GM19328 (cell line): ENCODE measurements around the gene BAD.
A peak's percentile ranks its signal among the peaks of the same experiment; 100 is the strongest.
"Not testable (repeated sequence)": the region's sequence is repeated elsewhere in the genome, so short reads cannot be mapped to it uniquely, and the experiment has no call there.

Source experiments
- ATAC-seq: cut with Tn5 transposase; IDR thresholded peaks from one replicate; pipeline ENCODE4 v1.9.1; 2021; ENCODE audit warnings: mild to moderate bottlenecking, moderate library complexity; ENCODE audit not compliant: unreplicated experiment

The BAD gene

GRCh38 chr11:64315667-64316526 lies 31.4 kb upstream of the BAD start:
- not testable (repeated sequence) for ATAC-seq

GRCh38 chr11:64314805-64315561 lies 30.5 kb upstream of the BAD start:
- ATAC-seq = no peak

- ATAC-seq = no peak
These were observed 29.8 kb upstream of the BAD start for GRCh38 chr11:64314146-64314804.

- no peak for ATAC-seq
These were observed 29.2 kb upstream of the BAD start for GRCh38 chr11:64313491-64314145.

DNA sequence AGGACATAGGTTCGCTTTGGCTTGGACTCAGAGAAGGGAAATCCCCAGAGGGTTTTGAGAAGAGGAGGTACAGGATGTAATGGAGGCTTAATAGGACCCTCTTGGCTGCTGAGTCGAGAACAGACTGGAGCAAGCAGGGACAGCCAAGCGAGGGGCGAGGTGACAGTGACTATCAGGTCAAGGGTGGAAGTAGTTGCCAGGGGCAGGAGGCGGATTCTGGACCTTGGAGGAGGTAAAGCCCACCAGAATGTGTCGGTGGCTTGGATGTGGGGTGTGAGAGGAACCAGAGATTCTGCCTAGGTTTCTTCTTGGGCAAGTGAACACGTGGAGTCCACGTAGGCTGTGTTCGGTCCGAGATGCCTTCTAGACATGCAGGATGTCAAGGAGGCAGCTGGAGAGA lies 28.5 kb upstream of the BAD start:
- ATAC-seq = no peak

DNA sequence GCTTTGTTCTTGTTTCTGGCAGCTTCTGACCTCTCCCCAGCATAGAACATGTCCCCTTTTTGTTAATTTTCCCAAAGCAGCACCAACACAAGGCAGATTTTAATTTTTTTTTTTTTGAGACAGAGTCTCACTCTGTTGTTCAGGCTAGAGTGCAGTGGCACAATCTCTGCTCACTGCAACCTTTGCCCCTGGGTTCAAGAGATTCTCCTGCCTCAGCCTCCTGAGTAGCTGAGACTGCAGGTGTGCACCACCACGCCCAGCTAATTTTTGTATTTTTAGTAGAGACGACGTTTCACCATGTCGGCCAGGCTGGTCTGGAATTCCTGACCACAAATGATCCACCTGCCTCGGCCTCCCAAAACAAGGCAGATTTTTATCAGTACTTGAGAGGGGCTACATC lies 23.3 kb upstream of the BAD start:
- ATAC-seq = not testable (repeated sequence)

- ATAC-seq = no peak
These were observed 22.6 kb upstream of the BAD start for GRCh38 chr11:64306876-64307622.

- no peak for ATAC-seq
These were observed 22.1 kb upstream of the BAD start for GRCh38 chr11:64306563-64306875.

DNA sequence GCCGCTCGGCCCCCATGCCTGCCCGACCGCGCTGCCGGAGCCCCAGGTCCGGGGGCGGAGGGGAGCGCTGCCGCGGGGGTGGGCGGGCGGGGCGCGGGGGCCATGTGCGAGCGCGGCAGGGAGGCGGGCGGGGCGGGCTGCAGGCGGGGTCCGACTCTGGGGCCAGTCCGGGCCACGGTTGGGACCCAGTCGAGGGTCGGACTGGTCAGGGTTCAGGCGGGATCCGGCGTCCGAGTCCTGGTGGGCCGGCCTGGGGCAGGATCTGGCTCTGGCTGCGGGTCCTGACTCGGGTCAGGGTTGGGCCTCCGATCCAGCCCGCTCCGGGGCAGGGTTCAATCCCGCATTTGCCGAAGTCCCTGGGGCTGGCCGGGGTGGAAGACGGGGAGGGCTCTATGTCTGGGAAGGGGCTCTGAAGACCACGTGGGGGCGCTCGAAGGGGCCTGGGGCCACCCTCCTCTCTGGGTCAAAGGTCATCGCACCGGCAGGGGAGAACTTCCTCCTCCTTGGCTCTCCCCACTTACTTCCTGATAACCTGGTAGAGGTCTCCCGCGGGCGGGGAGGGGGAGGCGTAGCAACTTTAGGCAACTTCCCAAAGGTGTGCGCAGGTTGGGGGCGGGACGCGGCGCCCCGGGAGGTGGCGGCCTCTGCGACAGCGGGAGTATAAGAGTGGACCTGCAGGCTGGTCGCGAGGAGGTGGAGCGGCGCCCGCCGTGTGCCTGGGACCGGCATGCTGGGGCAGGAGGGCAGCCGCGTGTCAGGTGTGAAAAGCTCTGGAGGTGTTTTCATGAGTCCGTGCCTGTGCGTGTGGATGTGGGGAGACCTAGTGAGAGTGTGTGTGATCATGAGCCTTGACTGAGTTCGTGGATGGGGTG lies 21.5 kb upstream of the BAD start:
- ATAC-seq = peak; percentile 19

DNA sequence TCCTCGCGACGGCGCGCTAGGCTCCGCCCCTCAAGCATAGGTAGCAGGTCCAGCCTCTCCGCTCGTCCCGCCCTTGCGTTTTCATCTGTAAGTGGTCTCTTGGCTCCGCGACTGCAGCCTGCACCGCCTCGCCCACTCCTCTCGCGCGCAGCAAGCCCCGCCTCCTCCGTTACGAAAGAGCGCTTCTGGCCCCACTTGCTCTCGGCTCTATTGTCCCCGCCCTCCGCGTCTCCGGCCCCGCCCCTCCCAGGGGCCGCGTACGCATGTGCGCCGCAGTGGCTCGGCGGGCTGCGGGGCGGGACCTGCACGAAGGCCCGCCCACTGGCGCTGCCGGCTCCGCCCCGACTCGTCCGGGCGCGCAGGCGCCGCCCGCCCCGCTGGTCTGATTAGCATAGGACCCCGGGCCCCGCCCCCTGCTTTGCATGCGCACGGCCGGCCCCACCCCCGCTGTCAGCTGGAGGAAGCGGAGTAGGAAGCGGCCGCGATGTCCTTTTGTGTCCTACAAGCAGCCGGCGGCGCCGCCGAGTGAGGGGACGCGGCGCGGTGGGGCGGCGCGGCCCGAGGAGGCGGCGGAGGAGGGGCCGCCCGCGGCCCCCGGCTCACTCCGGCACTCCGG lies 20.7 kb upstream of the BAD start, which contains the start of gene ESRRA:
Gene ESRRA, plus strand, starts transcription at position 450 of the 616 bp plus-strand sequence. CDS start 1,656 bp downstream, outside the sequence.
- peak; percentile 59 for ATAC-seq

- ATAC-seq = peak; percentile 27
These were observed 20.0 kb upstream of the BAD start for GRCh38 chr11:64304316-64305072.

- ATAC-seq = no peak
These were observed 19.5 kb upstream of the BAD start for GRCh38 chr11:64304032-64304315.

GRCh38 chr11:64303109-64304031 lies 18.9 kb upstream of the BAD start:
- ATAC-seq = no peak

DNA sequence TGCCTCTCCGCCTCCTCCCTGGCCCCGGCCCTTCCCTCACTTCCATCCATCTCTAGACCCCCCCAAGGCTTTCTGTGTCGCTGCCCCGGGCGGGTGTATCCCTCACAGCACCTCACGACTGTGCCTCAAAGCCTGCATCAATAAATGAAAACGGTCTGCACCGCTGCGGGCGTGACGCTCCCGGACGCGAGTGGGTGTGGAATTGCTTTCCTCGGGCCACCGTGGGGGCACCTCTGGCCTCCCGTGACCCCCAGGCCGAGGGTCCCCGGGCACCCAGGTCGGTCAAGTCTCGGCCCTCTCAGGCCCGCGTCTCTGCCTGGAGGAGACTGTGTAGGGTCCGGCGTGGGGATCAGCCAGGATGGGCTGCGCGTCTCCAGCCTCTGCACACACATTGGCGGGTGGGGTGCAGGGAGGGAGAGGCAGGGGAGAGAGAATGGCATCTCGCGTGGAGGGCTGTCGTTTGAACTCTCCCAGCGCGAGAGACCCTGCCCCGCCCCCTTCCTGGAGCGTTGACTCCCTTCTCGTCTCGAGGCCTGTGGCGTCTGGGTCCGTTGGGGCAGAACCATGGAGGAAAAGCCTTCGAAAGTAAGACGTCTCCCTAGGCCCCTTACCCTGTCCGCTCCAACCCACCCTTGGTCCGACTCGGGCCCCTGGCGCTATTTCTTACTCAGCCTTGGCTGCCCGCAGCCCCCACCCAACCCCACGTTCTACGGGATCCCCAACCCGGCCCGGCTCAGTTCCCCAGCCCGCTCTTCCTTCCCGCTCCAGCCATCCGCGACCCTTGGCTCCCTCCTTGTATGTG lies 15.6 kb upstream of the BAD start, which contains the start of gene CATSPERZ:
Gene CATSPERZ, plus strand, starts transcription at position 512 of the 802 bp plus-strand sequence. Its CDS starts 53 bp downstream, at position 565.
- ATAC-seq = no peak

GRCh38 chr11:64298966-64299846 lies 14.7 kb upstream of the BAD start:
- no peak for ATAC-seq
